HG02973 (cell line): ENCODE measurements around the gene RBM39.
"Not testable (repeated sequence)": the region's sequence is repeated elsewhere in the genome, so short reads cannot be mapped to it uniquely, and the experiment has no call there.

Experiments used
- ATAC-seq: cut with Tn5 transposase; IDR thresholded peaks from one replicate; pipeline ENCODE4 v1.9.1; 2021; ENCODE audit warnings: moderate library complexity; ENCODE audit not compliant: unreplicated experiment

The RBM39 gene

GRCh38 chr20:35706591-35707529, 35.2 kb downstream of the RBM39 start:
- ATAC-seq: not testable (repeated sequence)

GRCh38 chr20:35705894-35706293, 36.2 kb downstream of the RBM39 start:
- not testable (repeated sequence) for ATAC-seq

- ATAC-seq: no peak
Measured at GRCh38 chr20:35704514-35705261, 37.4 kb downstream of the RBM39 start.

- ATAC-seq: no peak
Measured at GRCh38 chr20:35702824-35703695, 39.0 kb downstream of the RBM39 start.

- ATAC-seq: no peak
Measured at GRCh38 chr20:35702051-35702823, 39.8 kb downstream of the RBM39 start.

GRCh38 chr20:35700625-35701148, 41.4 kb downstream of the RBM39 start:
- ATAC-seq: no peak

- ATAC-seq: no peak
Measured at GRCh38 chr20:35699957-35700624, 42.0 kb downstream of the RBM39 start.

GRCh38 chr20:35699127-35699956, 42.7 kb downstream of the RBM39 start, which contains the start of the genes NFS1 and ROMO1:
NFS1 (minus strand) TSS chr20:35699352; CDS start chr20:35699288, 64 bp downstream.
ROMO1 (plus strand) TSS chr20:35699405; CDS start chr20:35699633, 228 bp downstream.
- peak; percentile 65 for ATAC-seq

- no peak for ATAC-seq
Measured at GRCh38 chr20:35698298-35699126, 43.5 kb downstream of the RBM39 start.

- ATAC-seq: no peak
Measured at GRCh38 chr20:35697696-35698297, 44.3 kb downstream of the RBM39 start.

GRCh38 chr20:35695978-35696377, 46.1 kb downstream of the RBM39 start:
- ATAC-seq: no peak

GRCh38 chr20:35695245-35695749, 46.8 kb downstream of the RBM39 start:
- ATAC-seq: no peak

GRCh38 chr20:35690265-35690664, 51.8 kb downstream of the RBM39 start:
- no peak for ATAC-seq

- ATAC-seq: not testable (repeated sequence)
Measured at GRCh38 chr20:35686872-35687271, 55.2 kb downstream of the RBM39 start.

GRCh38 chr20:35685368-35685767, 56.7 kb downstream of the RBM39 start:
- ATAC-seq: not testable (repeated sequence)

- ATAC-seq: no peak
Measured at GRCh38 chr20:35681960-35682359, 60.1 kb downstream of the RBM39 start.
